K562 (cell line): ENCODE measurements around the gene UBE2E2. TPM values are rescaled to one million over a fixed set of nuclear protein-coding genes. Genes with fewer than 3 reads are reported as not detected.

Experiments used
- ATAC-seq: fragments of 200-7000 bp; cut with Tn5 transposase; 3 replicates; pipeline ENCODE4 v1.9.1; 2020; ENCODE audit warnings: moderate library complexity
- BruUV-seq: library from RNA; stranded (reverse); fragments of 400-500 nt; replicated peaks from 2 replicates; lab custom pipeline; 2021; lab: Mats Ljungman, UMichigan
- CTCF ChIA-PET: fragments of 300-600 bp; formaldehyde crosslinking; extraction: SDS; loops from one replicate; lab custom pipeline; 2021; ENCODE audit warnings: low intra/inter-chr PET ratio; lab: Yijun Ruan, JAX
- POLR2A ChIA-PET: fragments of 300-600, 350-650 bp; sonication (Branson Sonifier 250); formaldehyde crosslinking; extraction: SDS; loops from one replicate; lab custom pipeline; 2021; ENCODE audit warnings: antibody characterized with exemption, inconsistent platforms; lab: Yijun Ruan, JAX
- DNase-seq, 4 experiments: peaks; one replicate each; pipeline versions ENCODE4 v3.0.0 to v3.0.0-alpha.2; 2011 to 2018; ENCODE audit warnings: low spot score in 3 of 4, mixed read lengths in 3 of 4; ENCODE audit errors: extremely low read depth in 1 of 4
- FAIRE-seq: peaks from 2 replicates; lab custom pipeline; 2011; peaks lifted over from hg19 to GRCh38; lab: Jason Lieb, UNC
- H2AFZ ChIP-seq: 2 replicates; pipeline ENCODE4 v1.6.0; 2011; ENCODE audit warnings: low read depth, low read length, control low read depth, inconsistent platforms
- H3K27ac ChIP-seq: fragments of 200-600 bp; 3 replicates; pipeline ENCODE4 v1.8.0; 2011; ENCODE audit warnings: low read depth, mild to moderate bottlenecking, control low read depth, inconsistent platforms, low read length, moderate library complexity, mixed read lengths; ENCODE audit errors: extremely low read depth
- H3K27me3 ChIP-seq, 2 experiments: fragments of 300-600 bp in 1 of 2; 2 replicates in 1 of 2; 3 replicates in 1 of 2; pipeline versions ENCODE4 v1.6.0 to v1.8.0; 2011; ENCODE audit warnings: inconsistent platforms in 2 of 2, low read length in 2 of 2, mild to moderate bottlenecking in 1 of 2, mixed read lengths in 1 of 2, moderate library complexity in 1 of 2; ENCODE audit not compliant: control insufficient read depth in 2 of 2, insufficient read depth in 2 of 2
- H3K36me3 ChIP-seq: fragments of 300-600 bp; 3 replicates; pipeline ENCODE4 v1.8.0; 2011; ENCODE audit warnings: mild to moderate bottlenecking, low read length, inconsistent platforms; ENCODE audit not compliant: control insufficient read depth, insufficient read depth
- H3K4me1 ChIP-seq, 2 experiments: fragments of 200-600 bp in 1 of 2; replicated peaks in 1 of 2; 2 replicates in 1 of 2; 3 replicates in 1 of 2; pipeline versions ENCODE4 v1.5.1 to v1.8.0; 2011; ENCODE audit warnings: inconsistent platforms in 2 of 2, low read length in 2 of 2, mild to moderate bottlenecking in 1 of 2, mixed read lengths in 1 of 2, moderate library complexity in 1 of 2; ENCODE audit not compliant: control insufficient read depth in 2 of 2, insufficient read depth in 2 of 2
- H3K4me2 ChIP-seq: 2 replicates; pipeline ENCODE4 v1.6.1; 2011; ENCODE audit warnings: low read length, control low read depth, inconsistent platforms, mixed read lengths; ENCODE audit not compliant: insufficient read depth
- H3K4me3 ChIP-seq: fragments of 200-600 bp; sonication (generic), shearing (Covaris generic); 2 replicates; pipeline ENCODE4 v1.5.1; 2016; ENCODE audit warnings: control low read depth, inconsistent platforms
- H3K79me2 ChIP-seq: fragments of 200-600 bp; 3 replicates; pipeline ENCODE4 v1.8.0; 2011; ENCODE audit warnings: low read length, inconsistent platforms; ENCODE audit not compliant: control insufficient read depth, insufficient read depth
- H3K9ac ChIP-seq, 2 experiments: 2 replicates each; pipeline versions ENCODE4 v1.6.0 to v1.6.1; 2011; ENCODE audit warnings: low read depth in 2 of 2, low read length in 2 of 2, control low read depth in 1 of 2, inconsistent platforms in 1 of 2, mild to moderate bottlenecking in 1 of 2, mixed read lengths in 1 of 2; ENCODE audit not compliant: insufficient read depth in 1 of 2
- H3K9me1 ChIP-seq: one replicate; pipeline ENCODE4 v1.6.0; 2011; ENCODE audit warnings: inconsistent platforms, mild to moderate bottlenecking, low read length, moderate library complexity; ENCODE audit not compliant: control insufficient read depth, insufficient read depth
- H3K9me3 ChIP-seq: replicated peaks from 2 replicates; pipeline ENCODE4 v1.5.1; 2011; ENCODE audit warnings: low read depth, low read length, inconsistent platforms; ENCODE audit not compliant: control insufficient read depth, insufficient read depth
- H4K20me1 ChIP-seq: replicated peaks from 2 replicates; pipeline ENCODE4 v1.6.1; 2011; ENCODE audit warnings: low read length, inconsistent platforms, mixed read lengths; ENCODE audit not compliant: control insufficient read depth, insufficient read depth
- ASH1L ChIP-seq: fragments of 450-650 bp; IDR thresholded peaks from 2 replicates; pipeline ENCODE4 v1.6.1; 2018; ENCODE audit warnings: borderline replicate concordance, mild to moderate bottlenecking, low read depth; ENCODE audit not compliant: partially characterized antibody
- GATAD2B ChIP-seq: fragments of 450-650 bp; IDR thresholded peaks from 2 replicates; pipeline ENCODE4 v1.6.1; 2017; ENCODE audit warnings: mild to moderate bottlenecking, borderline replicate concordance
- HDAC3 ChIP-seq: fragments of 450-650 bp; IDR thresholded peaks from 2 replicates; pipeline ENCODE4 v1.6.1; 2018; ENCODE audit warnings: borderline replicate concordance, mild to moderate bottlenecking, moderate library complexity; ENCODE audit not compliant: partially characterized antibody
- NFRKB ChIP-seq: fragments of 450-650 bp; IDR thresholded peaks from 2 replicates; pipeline ENCODE4 v1.6.1; 2016; ENCODE audit warnings: low read depth
- TCF7 ChIP-seq: sonication (generic); IDR thresholded peaks from 2 replicates; pipeline ENCODE4 v1.6.1; 2016; ENCODE audit warnings: antibody characterized with exemption, borderline replicate concordance
- ZKSCAN3 ChIP-seq: fragments of 250-450 bp; sonication (Bioruptor Pico); IDR thresholded peaks from 2 replicates; pipeline ENCODE4 v1.4.0; 2020
- WGBS: fragments of 100-300 bp; shearing (Covaris generic); methylation state at CpG from one replicate; pipeline ENCODE4 v1.1.6; 2016; ENCODE audit warnings: low coverage, mixed read lengths; ENCODE audit not compliant: insufficient coverage; ENCODE audit errors: missing lambda C conversion rate; 5-methylcytosine and 5-hydroxymethylcytosine counted together
- in situ Hi-C: fragments of 300-500 bp; cut with MboI; formaldehyde crosslinking; loops from 4 replicates; pipeline ENCODE4 v1.15.0; 2018; ENCODE audit warnings: inconsistent platforms, mixed read lengths
- intact Hi-C: fragments of 100-400 bp; cut with micrococcal nuclease; formaldehyde crosslinking; loops from 2 replicates; pipeline ENCODE4 v1.14.2; 2022
- polyA plus RNA-seq, 8 experiments: library from polyadenylated mRNA; depleted of rRNA in 4 of 8; stranded (reverse) in 5 of 8; unstranded in 3 of 8; fragments of >200 nt; fragmentation: Nextera tagmentation in 2 of 8; fragmentation: Illumina TruSeq in 1 of 8; extraction: Ambion mirVana in 2 of 8; extraction: Trizol in 1 of 8; gene quantifications; 2 replicates each; pipeline versions ENCODE4 v1.2.1 to v1.2.3, GENCODE V29; 2011 to 2014; ENCODE audit warnings: inconsistent platforms in 1 of 8, missing spikeins in 1 of 8
- total RNA-seq, 7 experiments: library from RNA; depleted of rRNA in 6 of 7; stranded (reverse); fragments of >200 nt in 6 of 7; fragmentation: Illumina TruSeq in 2 of 7; extraction: Trizol in 2 of 7; gene quantifications; 2 replicates each; pipeline versions ENCODE4 v1.2.1 to v1.2.3, GENCODE V29; 2011 to 2021; ENCODE audit warnings: low replicate concordance in 1 of 7
- TF ChIP-seq, protein P1 (sequence below): fragments of 250-450 bp; sonication (Bioruptor Pico); IDR thresholded peaks from 2 replicates; pipeline ENCODE4 v1.8.0; 2022; ENCODE audit warnings: moderate library complexity, mild to moderate bottlenecking, inconsistent platforms
- TF ChIP-seq, protein P2 (sequence below): fragments of 250-450 bp; sonication (Bioruptor Pico); IDR thresholded peaks from 2 replicates; pipeline ENCODE4 v1.4.0; 2020; ENCODE audit warnings: mild to moderate bottlenecking, moderate library complexity
- TF ChIP-seq, protein P3 (sequence below): fragments of 450-650 bp; IDR thresholded peaks from 2 replicates; pipeline ENCODE4 v1.6.1; 2017; ENCODE audit warnings: mild to moderate bottlenecking, moderate library complexity

Gene UBE2E2
- total and polyA plus RNA-seq, 9 of the 15 experiments (the other 6 are each of a cell fraction or from before 2014, with no cell fraction given) = 0.22 to 5.1 (median 1.9) TPM

DNA sequence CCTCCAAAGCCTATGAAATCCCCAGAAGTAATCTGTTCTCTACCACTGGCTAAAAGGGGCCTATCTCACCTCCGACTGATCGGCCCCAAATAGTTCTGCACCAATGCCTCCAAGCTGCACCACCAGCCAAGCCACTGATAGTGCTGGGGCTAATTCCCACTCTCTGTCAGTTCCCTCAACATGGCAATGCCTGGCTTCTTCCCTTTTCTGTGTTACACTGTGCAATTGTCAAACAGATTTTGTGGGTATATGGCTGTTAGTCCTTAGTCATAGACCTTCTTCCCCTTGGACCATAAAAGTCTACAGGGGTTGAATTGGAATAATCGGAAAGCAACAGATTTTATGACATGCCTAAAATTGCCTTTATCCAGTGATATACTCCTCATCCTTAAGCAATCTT is 9.3 kb upstream of the UBE2E2 start:
- intact Hi-C loops = no loop called here
- Histone ChIP-seq H2AFZ (no peak overlapping the region), H4K20me1 (no peaks in the 10 kb centered on the region), H3K27ac (no peak overlapping the region), H3K4me2 (no peak overlapping the region), H3K36me3 (no peaks in the 10 kb centered on the region), H3K4me1 (no peaks in the 10 kb centered on the region), H3K9ac (no peak overlapping the region), H3K79me2 (no peaks in the 10 kb centered on the region), H3K27me3 (no peaks in the 10 kb centered on the region), H3K4me3 (no peak overlapping the region), H3K9me3 (no peaks in the 10 kb centered on the region), H3K9me1 (no peaks in the 10 kb centered on the region)
- FAIRE-seq (no peak), DNase-seq (no peak), ATAC-seq (no peak)
- ChIA-PET CTCF (no interaction called here), POLR2A (no interaction called here)
- TF ChIP-seq ASH1L (no peak), TCF7 (no peak)
- TF ChIP-seq, protein P1, sequence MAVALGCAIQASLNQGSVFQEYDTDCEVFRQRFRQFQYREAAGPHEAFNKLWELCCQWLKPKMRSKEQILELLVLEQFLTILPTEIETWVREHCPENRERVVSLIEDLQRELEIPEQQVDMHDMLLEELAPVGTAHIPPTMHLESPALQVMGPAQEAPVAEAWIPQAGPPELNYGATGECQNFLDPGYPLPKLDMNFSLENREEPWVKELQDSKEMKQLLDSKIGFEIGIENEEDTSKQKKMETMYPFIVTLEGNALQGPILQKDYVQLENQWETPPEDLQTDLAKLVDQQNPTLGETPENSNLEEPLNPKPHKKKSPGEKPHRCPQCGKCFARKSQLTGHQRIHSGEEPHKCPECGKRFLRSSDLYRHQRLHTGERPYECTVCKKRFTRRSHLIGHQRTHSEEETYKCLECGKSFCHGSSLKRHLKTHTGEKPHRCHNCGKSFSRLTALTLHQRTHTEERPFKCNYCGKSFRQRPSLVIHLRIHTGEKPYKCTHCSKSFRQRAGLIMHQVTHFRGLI (CRISPR knock-in tag) = no peak
- WGBS = 4% methylated on average over 3 of the region's 3 CpGs
- in situ Hi-C loops = no loop called here
- BruUV-seq = no TSS peak

DNA sequence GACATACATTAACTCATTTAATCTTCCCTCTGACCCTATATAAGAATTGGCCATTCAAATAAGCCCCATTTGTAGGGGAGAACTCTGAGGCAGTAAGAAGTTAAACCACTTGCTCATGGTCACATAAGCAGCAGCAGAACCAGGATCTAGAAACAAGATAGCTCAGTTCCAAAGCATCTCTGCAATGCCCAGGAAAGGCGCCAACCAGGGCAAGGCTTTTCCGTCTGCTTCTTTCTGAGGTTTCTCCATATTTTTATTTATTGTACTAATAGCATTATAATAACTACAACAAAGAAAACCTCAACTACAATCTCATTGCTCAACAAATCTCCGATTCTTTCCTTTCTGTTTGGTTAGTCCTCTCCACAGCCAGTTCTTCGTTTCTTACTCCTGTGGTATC is 4.3 kb upstream of the UBE2E2 start:
- Histone ChIP-seq H3K9me3 (no peaks in the 10 kb centered on the region), H2AFZ (no peak overlapping the region), H3K4me2 (no peak overlapping the region), H3K79me2 (no peaks in the 10 kb centered on the region), H3K9ac (no peak overlapping the region), H3K4me1 (peaks cover 3 to 16% of the 10 kb centered on the region in 2 experiments; a peak in 2 of 5 replicates), H3K9me1 (no peaks in the 10 kb centered on the region)
- no peak for FAIRE-seq
- no TSS peak for BruUV-seq
- CTCF ChIA-PET = no interaction called here
- 2% methylated on average over 4 of the region's 4 CpGs for WGBS
- TF ChIP-seq, protein P2, sequence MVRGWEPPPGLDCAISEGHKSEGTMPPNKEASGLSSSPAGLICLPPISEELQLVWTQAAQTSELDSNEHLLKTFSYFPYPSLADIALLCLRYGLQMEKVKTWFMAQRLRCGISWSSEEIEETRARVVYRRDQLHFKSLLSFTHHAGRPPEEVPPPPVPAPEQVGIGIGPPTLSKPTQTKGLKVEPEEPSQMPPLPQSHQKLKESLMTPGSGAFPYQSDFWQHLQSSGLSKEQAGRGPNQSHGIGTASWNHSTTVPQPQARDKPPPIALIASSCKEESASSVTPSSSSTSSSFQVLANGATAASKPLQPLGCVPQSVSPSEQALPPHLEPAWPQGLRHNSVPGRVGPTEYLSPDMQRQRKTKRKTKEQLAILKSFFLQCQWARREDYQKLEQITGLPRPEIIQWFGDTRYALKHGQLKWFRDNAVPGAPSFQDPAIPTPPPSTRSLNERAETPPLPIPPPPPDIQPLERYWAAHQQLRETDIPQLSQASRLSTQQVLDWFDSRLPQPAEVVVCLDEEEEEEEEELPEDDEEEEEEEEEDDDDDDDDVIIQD = no peak
- TF ChIP-seq GATAD2B = no peak
- TF ChIP-seq ZKSCAN3 (CRISPR knock-in tag) = no peak
- TF ChIP-seq HDAC3 = no peak
- TF ChIP-seq NFRKB = no peak
- TF ChIP-seq, protein P3, sequence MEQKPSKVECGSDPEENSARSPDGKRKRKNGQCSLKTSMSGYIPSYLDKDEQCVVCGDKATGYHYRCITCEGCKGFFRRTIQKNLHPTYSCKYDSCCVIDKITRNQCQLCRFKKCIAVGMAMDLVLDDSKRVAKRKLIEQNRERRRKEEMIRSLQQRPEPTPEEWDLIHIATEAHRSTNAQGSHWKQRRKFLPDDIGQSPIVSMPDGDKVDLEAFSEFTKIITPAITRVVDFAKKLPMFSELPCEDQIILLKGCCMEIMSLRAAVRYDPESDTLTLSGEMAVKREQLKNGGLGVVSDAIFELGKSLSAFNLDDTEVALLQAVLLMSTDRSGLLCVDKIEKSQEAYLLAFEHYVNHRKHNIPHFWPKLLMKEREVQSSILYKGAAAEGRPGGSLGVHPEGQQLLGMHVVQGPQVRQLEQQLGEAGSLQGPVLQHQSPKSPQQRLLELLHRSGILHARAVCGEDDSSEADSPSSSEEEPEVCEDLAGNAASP = no peak
- TF ChIP-seq, all 486 proteins: peak for 0
- Histone ChIP-seq H3K4me3 (no peak overlapping the region), H3K36me3 (no peaks in the 10 kb centered on the region), H3K27me3 (peaks cover 3 to 6% of the 10 kb centered on the region in 2 experiments), H4K20me1 (no peaks in the 10 kb centered on the region), H3K27ac (no peak overlapping the region)
- intact Hi-C loops = no loop called here
- in situ Hi-C loops = no loop called here
- DNase-seq (no peak), ATAC-seq (no peak)
- POLR2A ChIA-PET = no interaction called here
